K562 (cell line): ENCODE results near the gene CEND1. TPM values are rescaled to one million over a fixed set of nuclear protein-coding genes. Genes with fewer than 3 reads are reported as not detected.
A peak's percentile ranks its signal among the peaks of the same experiment; 100 is the strongest.

Source experiments
- BACH1 ChIP-seq: fragments of 200-800 bp; sonication (Bioruptor generic); IDR thresholded peaks from 2 replicates; pipeline ENCODE4 v1.6.1; 2016; ENCODE audit warnings: missing genetic modification characterization, missing compliant biosample characterization
- BRD4 ChIP-seq: fragments of 200-600 bp; sonication (generic); IDR thresholded peaks from 2 replicates; pipeline ENCODE4 v1.6.1; 2017; ENCODE audit warnings: inconsistent platforms
- CBFB ChIP-seq: sonication (generic); formaldehyde crosslinking; IDR thresholded peaks from 2 replicates; pipeline ENCODE4 v1.4.0; 2020; ENCODE audit warnings: mild to moderate bottlenecking, missing genetic modification reagents
- FOS ChIP-seq: IDR thresholded peaks from 3 replicates; pipeline ENCODE4 v1.6.1; 2011; ENCODE audit not compliant: insufficient read length; ENCODE audit errors: extremely low read depth
- GTF2A2 ChIP-seq: IDR thresholded peaks from 2 replicates; pipeline ENCODE4 v1.6.1; 2016; ENCODE audit warnings: mild to moderate bottlenecking, missing genetic modification characterization, missing compliant biosample characterization
- LARP7 ChIP-seq: fragments of 450-650 bp; IDR thresholded peaks from 2 replicates; pipeline ENCODE4 v1.6.1; 2016
- MYC ChIP-seq, 2 experiments: fragments of 250-450 bp in 1 of 2; sonication (Bioruptor Pico) in 1 of 2; IDR thresholded peaks; 2 replicates each; pipeline versions ENCODE4 v1.5.1 to v1.6.1; 2012 to 2021; ENCODE audit warnings: low read depth in 2 of 2, borderline replicate concordance in 1 of 2, improper control_type of control experiment in 1 of 2, low read length in 1 of 2, mild to moderate bottlenecking in 1 of 2, moderate library complexity in 1 of 2
- NEUROD1 ChIP-seq: fragments of 150-350 bp; IDR thresholded peaks from 2 replicates; pipeline ENCODE4 v1.6.1; 2014; ENCODE audit warnings: borderline replicate concordance, low read length, low read depth; ENCODE audit not compliant: partially characterized antibody
- NFRKB ChIP-seq: fragments of 450-650 bp; IDR thresholded peaks from 2 replicates; pipeline ENCODE4 v1.6.1; 2016; ENCODE audit warnings: low read depth
- RHOXF2B ChIP-seq: fragments of 250-450 bp; sonication (Bioruptor Pico); conservative IDR thresholded peaks from 2 replicates; pipeline ENCODE4 v1.5.1; 2021
- SIN3B ChIP-seq: fragments of 450-650 bp; IDR thresholded peaks from 2 replicates; pipeline ENCODE4 v1.6.1; 2017; ENCODE audit warnings: low read depth, mild to moderate bottlenecking, moderate library complexity
- TGIF2 ChIP-seq: sonication (generic); formaldehyde crosslinking; IDR thresholded peaks from 2 replicates; pipeline ENCODE4 v1.8.1; 2022; ENCODE audit warnings: mild to moderate bottlenecking, missing genetic modification reagents, moderate library complexity
- ZEB2 ChIP-seq: fragments of 450-650 bp; IDR thresholded peaks from 2 replicates; pipeline ENCODE4 v1.6.1; 2016
- ZNF174 ChIP-seq: fragments of 250-450 bp; sonication (Bioruptor Pico); IDR thresholded peaks from 2 replicates; pipeline ENCODE4 v1.4.0; 2020; ENCODE audit warnings: mild to moderate bottlenecking
- polyA plus RNA-seq, 8 experiments: library from polyadenylated mRNA; depleted of rRNA in 4 of 8; stranded (reverse) in 5 of 8; unstranded in 3 of 8; fragments of >200 nt; fragmentation: Nextera tagmentation in 2 of 8; fragmentation: Illumina TruSeq in 1 of 8; extraction: Ambion mirVana in 2 of 8; extraction: Trizol in 1 of 8; gene quantifications; 2 replicates each; pipeline versions ENCODE4 v1.2.1 to v1.2.3, GENCODE V29; 2011 to 2014; ENCODE audit warnings: inconsistent platforms in 1 of 8, missing spikeins in 1 of 8
- total RNA-seq, 7 experiments: library from RNA; depleted of rRNA in 6 of 7; stranded (reverse); fragments of >200 nt in 6 of 7; fragmentation: Illumina TruSeq in 2 of 7; extraction: Trizol in 2 of 7; gene quantifications; 2 replicates each; pipeline versions ENCODE4 v1.2.1 to v1.2.3, GENCODE V29; 2011 to 2021; ENCODE audit warnings: low replicate concordance in 1 of 7
- TF ChIP-seq, protein P1 (sequence below): sonication (generic); formaldehyde crosslinking; IDR thresholded peaks from 2 replicates; pipeline ENCODE4 v1.9.0; 2022; ENCODE audit warnings: mild to moderate bottlenecking, missing genetic modification reagents
- TF ChIP-seq, protein P2 (sequence below): conservative IDR thresholded peaks from 2 replicates; pipeline ENCODE4 v1.6.1; 2011; ENCODE audit warnings: low read depth, mild to moderate bottlenecking, low read length; ENCODE audit not compliant: control insufficient read depth
- TF ChIP-seq, protein P3 (sequence below), 2 experiments: fragments of 150-350 bp in 1 of 2; IDR thresholded peaks; 2 replicates each; pipeline ENCODE4 v1.6.1; 2012 to 2016; ENCODE audit warnings: low read depth in 2 of 2, low read length in 2 of 2, mild to moderate bottlenecking in 1 of 2, moderate library complexity in 1 of 2
- TF ChIP-seq, protein P4 (sequence below): fragments of 450-650 bp; formaldehyde crosslinking; conservative IDR thresholded peaks from 2 replicates; pipeline ENCODE4 v1.4.0; 2022; ENCODE audit warnings: mild to moderate bottlenecking, missing genetic modification characterization

CEND1 gene
- total and polyA plus RNA-seq, 9 of the 15 experiments (the other 6 are each of a cell fraction or from before 2014, with no cell fraction given): 0.13 to 0.18 (median 0.16) TPM; not detected in 6

DNA sequence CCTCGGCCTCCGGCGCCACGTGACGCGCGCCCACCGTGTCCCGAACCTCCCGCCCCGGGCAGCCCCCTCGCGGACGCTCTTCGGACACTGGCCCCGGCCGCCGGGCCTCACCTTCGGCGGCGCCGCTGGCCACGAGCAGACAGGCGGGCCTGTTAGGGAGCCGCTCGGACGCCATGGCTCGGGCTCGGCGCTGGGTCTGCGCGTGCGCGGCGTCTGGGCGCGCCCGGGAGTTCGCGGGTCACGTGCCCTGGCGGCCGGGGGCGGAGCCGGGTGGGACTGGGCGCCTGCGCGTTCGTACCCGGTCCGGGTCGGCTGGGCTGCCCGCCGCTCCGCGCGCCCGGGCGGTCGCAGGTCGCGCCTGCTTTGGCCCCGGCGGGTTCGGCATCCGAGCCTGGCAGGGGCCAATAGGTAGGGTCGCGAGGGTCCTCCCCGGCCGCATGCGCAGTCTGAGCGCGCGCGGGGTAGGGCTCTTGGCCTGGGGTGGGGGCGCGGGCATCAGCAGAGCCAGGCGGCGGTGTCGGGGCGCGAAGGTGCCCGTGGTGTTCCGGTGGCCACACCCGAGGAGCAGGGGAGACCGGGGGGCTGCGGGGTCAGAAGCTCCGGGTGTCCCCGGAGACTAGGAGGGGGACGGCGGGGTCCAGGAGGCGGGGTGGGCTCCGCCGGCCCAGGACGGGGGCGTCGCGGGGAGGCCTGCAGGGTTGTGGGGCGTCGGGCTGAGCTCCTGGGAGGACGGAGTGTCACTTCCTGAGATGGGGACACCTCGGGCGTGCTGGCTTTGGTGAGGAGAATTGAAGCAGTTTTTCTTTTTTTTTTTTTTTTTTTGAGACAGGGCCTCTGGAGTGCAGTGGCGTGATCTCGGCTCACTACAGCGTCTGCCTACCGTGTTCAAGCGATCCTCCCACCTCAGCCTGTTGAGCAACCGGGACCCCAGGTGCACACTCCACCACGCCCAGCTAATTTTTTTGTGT lies 12.3 kb downstream of the CEND1 start, which contains the start of gene GATD1 (continued):
- TF ChIP-seq BRD4 (no peak), NFRKB (no peak), BACH1 (tag) (no peak), TGIF2 (no peak), RHOXF2B (no peak), ZNF174 (CRISPR knock-in tag) (no peak), SIN3B (peak; percentile 85), MYC (IDR thresholded peaks at IDR 0.05; ENCODE audit: low read depth, low read length) (peak; percentile 80; the same call in 1 of the 2 replicates), MYC (CRISPR knock-in tag; IDR thresholded peaks at IDR 0.05; ENCODE audit: borderline replicate concordance, low read depth) (no peak), ZEB2 (no peak), FOS (no peak), LARP7 (no peak), CBFB (CRISPR knock-in tag) (no peak), NEUROD1 (no peak), GTF2A2 (tag) (no peak)
- TF ChIP-seq, protein P1, sequence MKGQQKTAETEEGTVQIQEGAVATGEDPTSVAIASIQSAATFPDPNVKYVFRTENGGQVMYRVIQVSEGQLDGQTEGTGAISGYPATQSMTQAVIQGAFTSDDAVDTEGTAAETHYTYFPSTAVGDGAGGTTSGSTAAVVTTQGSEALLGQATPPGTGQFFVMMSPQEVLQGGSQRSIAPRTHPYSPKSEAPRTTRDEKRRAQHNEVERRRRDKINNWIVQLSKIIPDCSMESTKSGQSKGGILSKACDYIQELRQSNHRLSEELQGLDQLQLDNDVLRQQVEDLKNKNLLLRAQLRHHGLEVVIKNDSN (CRISPR knock-in tag): peak; percentile 89
- TF ChIP-seq, protein P2, sequence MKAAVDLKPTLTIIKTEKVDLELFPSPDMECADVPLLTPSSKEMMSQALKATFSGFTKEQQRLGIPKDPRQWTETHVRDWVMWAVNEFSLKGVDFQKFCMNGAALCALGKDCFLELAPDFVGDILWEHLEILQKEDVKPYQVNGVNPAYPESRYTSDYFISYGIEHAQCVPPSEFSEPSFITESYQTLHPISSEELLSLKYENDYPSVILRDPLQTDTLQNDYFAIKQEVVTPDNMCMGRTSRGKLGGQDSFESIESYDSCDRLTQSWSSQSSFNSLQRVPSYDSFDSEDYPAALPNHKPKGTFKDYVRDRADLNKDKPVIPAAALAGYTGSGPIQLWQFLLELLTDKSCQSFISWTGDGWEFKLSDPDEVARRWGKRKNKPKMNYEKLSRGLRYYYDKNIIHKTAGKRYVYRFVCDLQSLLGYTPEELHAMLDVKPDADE: peak; percentile 68; the same call in 1 of the 2 replicates
- TF ChIP-seq, protein P3, sequence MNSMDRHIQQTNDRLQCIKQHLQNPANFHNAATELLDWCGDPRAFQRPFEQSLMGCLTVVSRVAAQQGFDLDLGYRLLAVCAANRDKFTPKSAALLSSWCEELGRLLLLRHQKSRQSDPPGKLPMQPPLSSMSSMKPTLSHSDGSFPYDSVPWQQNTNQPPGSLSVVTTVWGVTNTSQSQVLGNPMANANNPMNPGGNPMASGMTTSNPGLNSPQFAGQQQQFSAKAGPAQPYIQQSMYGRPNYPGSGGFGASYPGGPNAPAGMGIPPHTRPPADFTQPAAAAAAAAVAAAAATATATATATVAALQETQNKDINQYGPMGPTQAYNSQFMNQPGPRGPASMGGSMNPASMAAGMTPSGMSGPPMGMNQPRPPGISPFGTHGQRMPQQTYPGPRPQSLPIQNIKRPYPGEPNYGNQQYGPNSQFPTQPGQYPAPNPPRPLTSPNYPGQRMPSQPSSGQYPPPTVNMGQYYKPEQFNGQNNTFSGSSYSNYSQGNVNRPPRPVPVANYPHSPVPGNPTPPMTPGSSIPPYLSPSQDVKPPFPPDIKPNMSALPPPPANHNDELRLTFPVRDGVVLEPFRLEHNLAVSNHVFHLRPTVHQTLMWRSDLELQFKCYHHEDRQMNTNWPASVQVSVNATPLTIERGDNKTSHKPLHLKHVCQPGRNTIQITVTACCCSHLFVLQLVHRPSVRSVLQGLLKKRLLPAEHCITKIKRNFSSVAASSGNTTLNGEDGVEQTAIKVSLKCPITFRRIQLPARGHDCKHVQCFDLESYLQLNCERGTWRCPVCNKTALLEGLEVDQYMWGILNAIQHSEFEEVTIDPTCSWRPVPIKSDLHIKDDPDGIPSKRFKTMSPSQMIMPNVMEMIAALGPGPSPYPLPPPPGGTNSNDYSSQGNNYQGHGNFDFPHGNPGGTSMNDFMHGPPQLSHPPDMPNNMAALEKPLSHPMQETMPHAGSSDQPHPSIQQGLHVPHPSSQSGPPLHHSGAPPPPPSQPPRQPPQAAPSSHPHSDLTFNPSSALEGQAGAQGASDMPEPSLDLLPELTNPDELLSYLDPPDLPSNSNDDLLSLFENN (IDR thresholded peaks at IDR 0.05; ENCODE audit: low read depth in 2 of 2, low read length in 2 of 2): 0 out of 4 replicates have a peak, but pooled peaks of 1 of the 2 experiments have one; percentile 21
- TF ChIP-seq, protein P4, sequence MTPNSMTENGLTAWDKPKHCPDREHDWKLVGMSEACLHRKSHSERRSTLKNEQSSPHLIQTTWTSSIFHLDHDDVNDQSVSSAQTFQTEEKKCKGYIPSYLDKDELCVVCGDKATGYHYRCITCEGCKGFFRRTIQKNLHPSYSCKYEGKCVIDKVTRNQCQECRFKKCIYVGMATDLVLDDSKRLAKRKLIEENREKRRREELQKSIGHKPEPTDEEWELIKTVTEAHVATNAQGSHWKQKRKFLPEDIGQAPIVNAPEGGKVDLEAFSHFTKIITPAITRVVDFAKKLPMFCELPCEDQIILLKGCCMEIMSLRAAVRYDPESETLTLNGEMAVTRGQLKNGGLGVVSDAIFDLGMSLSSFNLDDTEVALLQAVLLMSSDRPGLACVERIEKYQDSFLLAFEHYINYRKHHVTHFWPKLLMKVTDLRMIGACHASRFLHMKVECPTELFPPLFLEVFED (CRISPR knock-in tag): no peak
